ENCODE results near the gene VASH2. TPM values are rescaled to one million over a fixed set of nuclear protein-coding genes. Genes with fewer than 3 reads are reported as not detected.

The VASH2 gene
- 0.77 TPM for polyA plus RNA-seq (2013, experiment 1 of 2)
- polyA plus RNA-seq (2013, experiment 2 of 2) = 0.64 TPM

- Histone ChIP-seq H3K36me3 (ENCODE audit: control insufficient read depth in 1 of 2, insufficient read depth in 2 of 2, low read depth in 1 of 2, low read length in 2 of 2) (no peaks in the 10 kb centered on the region), H3K23ac (ENCODE audit: low read length in 2 of 2) (no peak within 1 kb of the TSS), H2BK15ac (ENCODE audit: low read depth, poor library complexity, severe bottlenecking) (no peak within 1 kb of the TSS), H2BK5ac (ENCODE audit: low read depth, low read length, poor library complexity, severe bottlenecking) (no peak within 1 kb of the TSS), H3K4me3 (ENCODE audit: insufficient read depth in 1 of 2, low read depth in 1 of 2, low read length in 2 of 2) (peak within 1 kb of the TSS; percentile 58 to 76), H3K79me1 (replicated peaks; ENCODE audit: low read length, poor library complexity, severe bottlenecking) (no peaks in the 10 kb centered on the region), H2BK12ac (ENCODE audit: low read length in 2 of 2) (peak within 1 kb of the TSS in 1 of 2 experiments; percentile 61), H3K4me2 (ENCODE audit: low read length, poor library complexity, severe bottlenecking) (peak within 1 kb of the TSS; percentile 97), H3K14ac (ENCODE audit: low read length in 2 of 2) (no peak within 1 kb of the TSS), H3K4me1 (ENCODE audit: control insufficient read depth, insufficient read depth, low read depth, low read length) (peaks cover 13% of the 10 kb centered on the region), H2AK5ac (ENCODE audit: low read length, severe bottlenecking) (no peak within 1 kb of the TSS), H3K18ac (ENCODE audit: low read depth in 1 of 2, low read length in 2 of 2) (peak within 1 kb of the TSS in 1 of 2 experiments; percentile 67), H2BK120ac (ENCODE audit: low read depth, low read length) (peak within 1 kb of the TSS; percentile 45), H4K91ac (ENCODE audit: low read length) (no peak within 1 kb of the TSS), H4K8ac (ENCODE audit: low read length) (peak within 1 kb of the TSS; percentile 7), H2AFZ (ENCODE audit: low read depth, low read length) (peak within 1 kb of the TSS; percentile 72), H3K4ac (ENCODE audit: low read depth in 1 of 2, low read length in 2 of 2) (peak within 1 kb of the TSS in 1 of 2 experiments; percentile 7), H3K9ac (ENCODE audit: low read length) (peak within 1 kb of the TSS; percentile 41), H3K27me3 (ENCODE audit: control insufficient read depth in 1 of 2, insufficient read depth in 1 of 2, low read length in 2 of 2) (peaks cover 0 to 76% of the 10 kb centered on the region in 2 experiments), H3K9me3 (ENCODE audit: control insufficient read depth, low read length) (peaks cover 5% of the 10 kb centered on the region), H3K27ac (ENCODE audit: low read length, poor library complexity, severe bottlenecking) (no peak within 1 kb of the TSS)
- WGBS = under 1% methylated on average over 59 of the region's 61 CpGs
- DNase-seq = peak; percentile 84
Measured at GRCh38 chr1:212950243-212951125, at the start of gene VASH2. Gene VASH2, plus strand, starts transcription at chr1:212950541. Its CDS starts 1,002 bp downstream, at chr1:212951543.

DNA sequence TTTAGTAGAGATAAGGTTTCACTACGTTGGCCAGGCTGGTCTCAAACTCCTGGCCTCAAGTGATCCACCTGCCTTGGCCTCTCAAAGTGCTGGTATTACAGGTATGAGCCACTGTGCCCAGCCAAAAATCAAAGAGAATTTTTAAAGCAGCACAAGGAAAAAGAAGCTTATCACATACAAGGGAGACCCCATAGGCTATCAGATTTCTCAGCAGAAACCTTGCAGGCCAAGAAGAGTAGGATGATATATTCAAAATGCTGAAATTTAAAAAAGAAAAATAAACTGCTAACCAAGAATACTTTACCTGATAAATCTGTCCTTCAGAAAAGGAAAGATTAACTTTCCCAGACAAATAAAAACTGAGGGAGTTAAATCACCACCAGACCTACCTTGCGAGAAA, 49.1 kb upstream of the VASH2 start:
- Histone ChIP-seq H3K23ac (ENCODE audit: low read length in 2 of 2) (no peak overlapping the region), H3K4me1 (ENCODE audit: control insufficient read depth, insufficient read depth, low read depth, low read length) (no peaks in the 10 kb centered on the region), H3K4ac (ENCODE audit: low read depth in 1 of 2, low read length in 2 of 2) (no peak overlapping the region), H3K27ac (ENCODE audit: low read length, poor library complexity, severe bottlenecking) (no peak overlapping the region), H3K14ac (ENCODE audit: low read length in 2 of 2) (no peak overlapping the region), H2AFZ (ENCODE audit: low read depth, low read length) (no peak overlapping the region), H3K4me3 (ENCODE audit: insufficient read depth in 1 of 2, low read depth in 1 of 2, low read length in 2 of 2) (peak overlapping the region in 1 of 2 experiments; percentile 7), H3K27me3 (ENCODE audit: control insufficient read depth in 1 of 2, insufficient read depth in 1 of 2, low read length in 2 of 2) (no peaks in the 10 kb centered on the region), H3K18ac (ENCODE audit: low read depth in 1 of 2, low read length in 2 of 2) (no peak overlapping the region), H3K79me1 (replicated peaks; ENCODE audit: low read length, poor library complexity, severe bottlenecking) (no peaks in the 10 kb centered on the region), H3K4me2 (ENCODE audit: low read length, poor library complexity, severe bottlenecking) (no peak overlapping the region), H3K9me3 (ENCODE audit: control insufficient read depth, low read length) (peaks cover 46% of the 10 kb centered on the region), H4K91ac (ENCODE audit: low read length) (no peak overlapping the region), H2BK15ac (ENCODE audit: low read depth, poor library complexity, severe bottlenecking) (no peak overlapping the region), H2AK5ac (ENCODE audit: low read length, severe bottlenecking) (no peak overlapping the region), H3K9ac (ENCODE audit: low read length) (no peak overlapping the region), H4K8ac (ENCODE audit: low read length) (no peak overlapping the region), H2BK5ac (ENCODE audit: low read depth, low read length, poor library complexity, severe bottlenecking) (no peak overlapping the region), H2BK120ac (ENCODE audit: low read depth, low read length) (no peak overlapping the region), H3K36me3 (ENCODE audit: control insufficient read depth in 1 of 2, insufficient read depth in 2 of 2, low read depth in 1 of 2, low read length in 2 of 2) (peaks cover 14 to 32% of the 10 kb centered on the region in 2 experiments), H2BK12ac (ENCODE audit: low read length in 2 of 2) (no peak overlapping the region)
- no peak for DNase-seq
- 100% methylated on average over 1 of the region's 2 CpGs for WGBS

- Histone ChIP-seq H2BK12ac (ENCODE audit: low read length in 2 of 2) (no peak overlapping the region), H3K79me1 (replicated peaks; ENCODE audit: low read length, poor library complexity, severe bottlenecking) (no peaks in the 10 kb centered on the region), H2AFZ (ENCODE audit: low read depth, low read length) (no peak overlapping the region), H3K9me3 (ENCODE audit: control insufficient read depth, low read length) (peaks cover 46% of the 10 kb centered on the region), H3K4me3 (ENCODE audit: insufficient read depth in 1 of 2, low read depth in 1 of 2, low read length in 2 of 2) (no peak overlapping the region), H3K4ac (ENCODE audit: low read depth in 1 of 2, low read length in 2 of 2) (no peak overlapping the region), H4K91ac (ENCODE audit: low read length) (no peak overlapping the region), H4K8ac (ENCODE audit: low read length) (no peak overlapping the region), H3K23ac (ENCODE audit: low read length in 2 of 2) (no peak overlapping the region), H3K4me1 (ENCODE audit: control insufficient read depth, insufficient read depth, low read depth, low read length) (no peaks in the 10 kb centered on the region), H3K14ac (ENCODE audit: low read length in 2 of 2) (no peak overlapping the region), H3K36me3 (ENCODE audit: control insufficient read depth in 1 of 2, insufficient read depth in 2 of 2, low read depth in 1 of 2, low read length in 2 of 2) (peaks cover 12 to 29% of the 10 kb centered on the region in 2 experiments), H2AK5ac (ENCODE audit: low read length, severe bottlenecking) (no peak overlapping the region), H3K4me2 (ENCODE audit: low read length, poor library complexity, severe bottlenecking) (no peak overlapping the region), H2BK5ac (ENCODE audit: low read depth, low read length, poor library complexity, severe bottlenecking) (no peak overlapping the region), H3K9ac (ENCODE audit: low read length) (no peak overlapping the region), H3K27me3 (ENCODE audit: control insufficient read depth in 1 of 2, insufficient read depth in 1 of 2, low read length in 2 of 2) (no peaks in the 10 kb centered on the region), H2BK120ac (ENCODE audit: low read depth, low read length) (no peak overlapping the region), H2BK15ac (ENCODE audit: low read depth, poor library complexity, severe bottlenecking) (no peak overlapping the region), H3K18ac (ENCODE audit: low read depth in 1 of 2, low read length in 2 of 2) (no peak overlapping the region), H3K27ac (ENCODE audit: low read length, poor library complexity, severe bottlenecking) (no peak overlapping the region)
- WGBS = no CpG with 5 or more reads among the region's 3 CpGs
- no peak for DNase-seq
Measured at GRCh38 chr1:212902054-212902453, 48.3 kb upstream of the VASH2 start.

DNA sequence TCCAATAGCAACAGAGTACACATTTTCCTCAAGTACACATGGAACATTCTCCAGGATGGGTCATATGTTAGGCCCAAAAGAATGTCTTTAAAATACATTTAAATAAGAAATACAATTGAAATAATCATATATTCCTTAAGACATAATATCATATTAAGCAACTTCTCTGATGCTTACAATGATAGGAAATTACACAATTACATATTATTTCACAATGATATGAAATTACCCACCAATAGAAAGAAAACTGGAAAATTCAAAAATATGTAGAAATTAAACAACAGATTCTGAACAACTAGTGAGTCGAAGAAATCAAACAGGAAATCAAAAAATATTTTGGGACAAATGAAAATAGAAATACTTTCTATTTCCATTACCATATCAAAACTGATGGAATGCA, 46.7 kb upstream of the VASH2 start:
- H2BK15ac ChIP-seq (ENCODE audit: low read depth, poor library complexity, severe bottlenecking) = no peak overlapping the region
- H4K91ac ChIP-seq (ENCODE audit: low read length) = no peak overlapping the region
- no peaks in the 10 kb centered on the region for H3K4me1 ChIP-seq (ENCODE audit: control insufficient read depth, insufficient read depth, low read depth, low read length)
- no peak overlapping the region for H3K27ac ChIP-seq (ENCODE audit: low read length, poor library complexity, severe bottlenecking)
- H2AFZ ChIP-seq (ENCODE audit: low read depth, low read length) = no peak overlapping the region
- no peak overlapping the region for H3K23ac ChIP-seq (ENCODE audit: low read length in 2 of 2)
- no peaks in the 10 kb centered on the region for H3K79me1 ChIP-seq (replicated peaks; ENCODE audit: low read length, poor library complexity, severe bottlenecking)
- H2BK120ac ChIP-seq (ENCODE audit: low read depth, low read length) = no peak overlapping the region
- H2BK12ac ChIP-seq (ENCODE audit: low read length in 2 of 2) = no peak overlapping the region
- H3K36me3 ChIP-seq (ENCODE audit: control insufficient read depth in 1 of 2, insufficient read depth in 2 of 2, low read depth in 1 of 2, low read length in 2 of 2) = peaks cover 5 to 14% of the 10 kb centered on the region in 2 experiments
- no peak overlapping the region for H3K4ac ChIP-seq (ENCODE audit: low read depth in 1 of 2, low read length in 2 of 2)
- H3K27me3 ChIP-seq (ENCODE audit: control insufficient read depth in 1 of 2, insufficient read depth in 1 of 2, low read length in 2 of 2) = no peaks in the 10 kb centered on the region
- H3K9ac ChIP-seq (ENCODE audit: low read length) = no peak overlapping the region
- H4K8ac ChIP-seq (ENCODE audit: low read length) = no peak overlapping the region
- H3K18ac ChIP-seq (ENCODE audit: low read depth in 1 of 2, low read length in 2 of 2) = no peak overlapping the region
- H3K14ac ChIP-seq (ENCODE audit: low read length in 2 of 2) = no peak overlapping the region
- H3K9me3 ChIP-seq (ENCODE audit: control insufficient read depth, low read length) = peaks cover 46% of the 10 kb centered on the region
- WGBS = no CpG with 5 or more reads among the region's 1 CpG
- no peak overlapping the region for H2AK5ac ChIP-seq (ENCODE audit: low read length, severe bottlenecking)
- no peak overlapping the region for H3K4me3 ChIP-seq (ENCODE audit: insufficient read depth in 1 of 2, low read depth in 1 of 2, low read length in 2 of 2)
- DNase-seq = no peak
- no peak overlapping the region for H2BK5ac ChIP-seq (ENCODE audit: low read depth, low read length, poor library complexity, severe bottlenecking)
- no peak overlapping the region for H3K4me2 ChIP-seq (ENCODE audit: low read length, poor library complexity, severe bottlenecking)

All from mesenchymal stem cell (in vitro differentiated cells and primary cell).